ENCODE data around the gene ASAP2.

DNA sequence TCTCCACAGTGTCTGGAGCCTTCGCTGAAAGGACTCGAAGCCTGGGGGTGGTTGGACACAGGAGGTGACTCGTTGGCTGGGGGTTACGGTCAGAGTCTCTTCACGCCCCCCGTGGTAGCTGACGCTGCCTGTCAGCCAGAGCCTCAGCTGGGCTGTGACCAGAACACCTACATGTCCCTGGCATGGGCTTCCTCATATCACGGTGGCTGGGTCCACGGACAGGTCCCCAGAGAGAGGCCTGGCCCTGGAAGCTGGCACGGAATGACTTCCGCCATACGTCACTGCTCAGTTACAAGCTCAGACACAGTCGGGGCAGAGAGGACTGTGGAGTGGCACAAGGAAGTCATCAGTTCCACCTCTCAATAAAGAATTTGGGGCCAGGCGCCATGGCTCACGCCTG is 188.2 kb downstream of the ASAP2 start:
- TF ChIP-seq, protein P1, sequence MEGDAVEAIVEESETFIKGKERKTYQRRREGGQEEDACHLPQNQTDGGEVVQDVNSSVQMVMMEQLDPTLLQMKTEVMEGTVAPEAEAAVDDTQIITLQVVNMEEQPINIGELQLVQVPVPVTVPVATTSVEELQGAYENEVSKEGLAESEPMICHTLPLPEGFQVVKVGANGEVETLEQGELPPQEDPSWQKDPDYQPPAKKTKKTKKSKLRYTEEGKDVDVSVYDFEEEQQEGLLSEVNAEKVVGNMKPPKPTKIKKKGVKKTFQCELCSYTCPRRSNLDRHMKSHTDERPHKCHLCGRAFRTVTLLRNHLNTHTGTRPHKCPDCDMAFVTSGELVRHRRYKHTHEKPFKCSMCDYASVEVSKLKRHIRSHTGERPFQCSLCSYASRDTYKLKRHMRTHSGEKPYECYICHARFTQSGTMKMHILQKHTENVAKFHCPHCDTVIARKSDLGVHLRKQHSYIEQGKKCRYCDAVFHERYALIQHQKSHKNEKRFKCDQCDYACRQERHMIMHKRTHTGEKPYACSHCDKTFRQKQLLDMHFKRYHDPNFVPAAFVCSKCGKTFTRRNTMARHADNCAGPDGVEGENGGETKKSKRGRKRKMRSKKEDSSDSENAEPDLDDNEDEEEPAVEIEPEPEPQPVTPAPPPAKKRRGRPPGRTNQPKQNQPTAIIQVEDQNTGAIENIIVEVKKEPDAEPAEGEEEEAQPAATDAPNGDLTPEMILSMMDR (conservative IDR thresholded peaks at IDR 0.05; ENCODE audit: low read length), result no peak
- TF ChIP-seq EZH2phosphoT487 (IDR thresholded peaks at IDR 0.05; ENCODE audit: borderline replicate concordance, low read depth, low read length), result no peak
